ENCODE data around the gene GLIS2. TPM values are rescaled to one million over a fixed set of nuclear protein-coding genes. Genes with fewer than 3 reads are reported as not detected.
A peak's percentile ranks its signal among the peaks of the same experiment; 100 is the strongest.

Gene GLIS2
- not detected for total RNA-seq

DNA sequence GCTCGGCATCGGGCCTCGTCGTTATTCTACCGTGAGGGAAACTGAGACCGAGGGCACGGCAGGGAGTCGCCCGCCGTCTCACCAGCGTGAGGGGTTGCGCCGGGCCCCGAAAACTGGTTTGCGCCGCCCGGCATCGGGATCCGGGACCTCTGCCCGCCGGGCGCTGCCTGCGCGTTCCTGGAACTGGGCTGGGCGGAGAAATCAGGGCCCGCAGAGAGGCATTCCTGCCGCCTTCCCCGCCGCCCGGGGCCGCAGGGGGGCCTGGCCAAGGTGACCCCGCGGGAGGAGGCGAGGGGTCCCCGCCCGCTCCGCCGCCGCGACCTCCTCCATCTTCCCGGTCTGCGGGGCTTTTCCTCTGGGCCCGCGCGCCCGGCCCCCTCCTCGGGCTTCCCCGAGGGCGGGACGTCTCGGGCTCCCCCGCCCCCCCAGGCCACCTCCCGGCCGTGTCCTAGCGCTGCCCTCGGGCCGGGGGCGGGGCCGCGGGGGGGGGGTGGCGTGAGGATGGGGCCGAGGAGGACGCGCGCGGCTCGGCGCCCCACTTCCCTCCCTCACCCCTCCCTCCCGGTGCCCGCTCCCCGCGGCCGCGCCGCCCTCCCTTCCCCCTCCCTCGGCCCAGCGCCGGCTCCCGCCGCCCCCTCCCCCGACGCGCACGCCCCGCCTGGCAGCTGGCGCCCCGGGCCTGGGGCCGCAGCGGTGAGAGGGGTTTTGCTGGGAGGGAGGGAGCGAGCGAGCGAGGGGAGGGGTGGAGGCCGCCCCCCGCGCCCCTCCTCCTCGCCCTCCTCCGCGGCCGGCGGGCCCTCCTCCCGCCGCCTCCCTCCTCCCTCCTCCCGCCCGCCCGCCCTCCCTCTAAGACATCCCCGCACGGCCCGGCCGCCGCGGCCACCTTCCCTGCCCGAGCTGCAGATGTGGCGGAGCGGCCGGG lies at the start of gene GLIS2:
Gene GLIS2 (plus strand): TSS at position 882 of the 922 bp plus-strand sequence. CDS start 16,214 bp downstream, outside the sequence.
- peak; percentile 21 for DNase-seq

DNA sequence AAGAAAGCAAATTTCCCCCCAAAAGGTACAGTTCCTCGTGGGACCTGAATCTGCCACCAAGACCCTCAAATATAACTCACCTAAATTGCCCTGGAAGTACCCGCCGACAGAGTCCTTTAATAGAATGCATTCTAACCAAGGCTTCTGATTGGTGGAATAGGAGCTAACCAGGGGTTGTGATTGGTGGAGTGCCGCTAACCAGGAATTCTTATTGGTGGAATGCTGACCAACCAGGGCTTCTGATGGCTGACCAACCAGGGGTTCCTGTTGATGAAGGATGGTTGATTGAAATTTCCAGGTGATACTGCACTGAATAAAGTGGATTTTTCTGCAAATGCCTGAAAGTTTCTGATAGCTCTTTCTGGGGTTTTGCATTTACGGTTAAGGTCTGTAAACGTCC lies 49.5 kb upstream of the GLIS2 start:
- DNase-seq, result no peak

DNA sequence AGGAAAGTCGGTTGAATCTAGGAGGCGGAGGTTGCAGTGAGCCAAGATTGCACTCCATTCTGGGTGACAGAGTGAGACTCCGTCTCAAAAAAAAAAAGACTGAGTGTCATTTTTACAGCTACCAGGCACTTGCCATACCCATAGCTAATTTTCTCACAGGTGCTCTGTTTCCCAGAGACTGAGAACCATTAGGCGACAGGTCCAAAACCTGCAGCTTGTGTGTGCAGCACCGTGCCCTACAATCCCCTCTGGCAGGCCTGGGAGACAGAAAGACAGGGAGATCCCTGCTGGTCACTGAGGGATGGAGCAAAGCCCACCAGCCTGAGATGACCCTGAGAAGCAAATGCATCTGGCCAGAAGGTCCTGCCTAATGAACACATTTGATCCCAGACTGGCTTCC lies 45.8 kb upstream of the GLIS2 start:
- DNase-seq, result no peak

DNA sequence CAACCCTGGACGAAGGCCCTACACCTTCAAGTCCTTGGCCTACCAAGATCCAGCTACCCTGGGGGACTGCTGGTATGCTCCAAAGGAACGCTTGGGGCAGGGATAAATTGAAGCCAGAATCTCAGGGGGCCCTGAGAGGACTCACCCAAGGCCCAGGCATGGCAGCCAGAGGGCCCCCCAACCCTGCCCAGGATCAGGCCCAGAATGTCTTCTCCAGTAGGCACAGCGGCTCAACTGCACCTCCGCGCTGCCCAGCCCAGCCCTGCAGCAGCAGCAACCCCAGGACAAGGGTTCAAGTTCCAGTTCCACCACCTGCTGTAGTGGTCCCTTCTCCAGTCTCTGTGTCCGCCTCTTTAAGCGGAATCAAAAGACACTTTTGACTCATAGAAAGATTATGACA lies 45.3 kb upstream of the GLIS2 start:
- no peak for DNase-seq

DNA sequence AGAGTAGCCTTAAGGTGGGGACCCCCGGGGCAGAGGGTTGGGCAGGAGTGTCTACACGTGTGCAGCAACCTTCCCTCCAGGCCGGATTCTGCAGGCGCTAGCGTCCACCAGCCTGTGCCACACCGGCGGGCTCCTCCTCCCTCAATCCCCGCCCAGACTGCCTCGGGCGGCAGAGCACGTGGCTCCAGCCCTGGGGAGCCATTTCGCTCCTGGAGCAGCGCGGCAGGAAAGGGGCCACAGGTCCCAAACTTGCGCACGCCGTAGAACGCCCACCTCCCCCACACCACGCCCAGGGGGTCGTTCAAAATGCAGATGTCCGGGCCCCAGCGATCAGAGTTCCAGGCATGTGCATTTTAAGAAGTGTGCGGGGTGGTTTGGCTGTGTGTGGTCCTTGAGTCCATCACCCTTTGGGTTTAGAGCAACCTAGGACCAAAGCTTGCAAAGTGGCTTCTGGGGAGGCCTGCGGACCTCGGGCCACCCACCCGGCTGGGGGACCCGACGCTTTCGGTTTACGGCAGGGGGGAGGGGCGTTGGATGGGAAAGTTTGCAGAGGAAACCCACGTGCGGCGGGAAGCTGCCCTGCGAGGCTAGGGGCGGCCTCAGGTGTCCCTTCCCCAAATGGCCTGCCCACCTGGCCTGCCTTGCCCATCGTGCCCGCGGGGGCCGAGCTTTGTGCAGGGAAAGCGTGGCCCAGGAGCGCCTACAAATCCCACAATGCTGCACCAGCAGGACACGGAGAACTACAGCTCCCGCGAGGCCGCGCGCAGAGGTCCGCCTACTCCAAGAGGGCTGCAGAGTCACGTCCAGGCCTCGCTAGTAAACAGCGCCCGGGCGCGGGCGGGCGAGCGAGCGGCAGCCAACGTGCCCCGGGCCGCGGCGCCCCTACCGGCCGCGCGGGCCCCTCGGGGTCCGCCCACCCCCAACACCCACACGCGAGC lies 44.4 kb upstream of the GLIS2 start:
- peak; percentile 84 for DNase-seq

DNA sequence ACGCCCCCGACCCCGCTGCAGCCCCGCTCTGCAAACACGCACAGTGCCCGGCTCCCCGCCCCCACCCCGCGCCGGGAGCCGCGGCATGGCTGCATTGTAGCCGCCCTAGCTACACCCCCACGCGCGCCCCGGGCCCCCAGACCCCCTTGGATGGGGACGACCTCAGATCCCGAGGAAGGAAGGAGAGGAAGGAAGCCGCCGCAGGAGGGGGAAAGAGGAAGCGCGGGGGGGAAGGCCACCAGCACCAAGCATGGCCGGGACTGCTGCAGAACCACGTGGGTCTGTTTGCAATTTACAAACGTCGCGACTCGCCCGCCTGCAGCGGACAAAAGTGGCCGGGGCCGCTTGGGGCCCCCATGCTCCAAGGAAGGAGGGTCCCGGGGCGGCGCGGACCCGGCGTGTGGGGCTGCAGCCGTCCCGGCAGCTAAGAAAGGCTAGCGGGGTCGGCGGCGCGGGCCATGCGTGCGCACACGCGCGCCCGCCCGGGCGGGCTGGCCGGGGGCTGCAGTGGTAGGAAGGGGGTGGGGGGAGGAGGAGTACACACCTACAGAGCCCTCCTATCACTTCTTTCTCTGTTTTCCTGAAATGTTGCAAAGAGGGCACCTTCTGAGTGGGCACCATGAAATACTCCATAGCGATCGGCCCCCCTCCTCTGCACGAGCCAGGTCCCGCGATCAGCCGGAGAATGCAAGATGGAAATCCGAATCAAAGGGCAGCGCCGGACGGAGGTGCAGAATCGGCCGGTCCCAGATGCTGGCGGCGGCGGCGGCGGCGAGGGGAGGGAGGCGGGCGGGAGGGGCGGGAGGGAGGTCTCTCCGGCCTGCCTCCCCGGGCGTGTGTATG lies 43.5 kb upstream of the GLIS2 start:
- DNase-seq, result peak; percentile 23

DNA sequence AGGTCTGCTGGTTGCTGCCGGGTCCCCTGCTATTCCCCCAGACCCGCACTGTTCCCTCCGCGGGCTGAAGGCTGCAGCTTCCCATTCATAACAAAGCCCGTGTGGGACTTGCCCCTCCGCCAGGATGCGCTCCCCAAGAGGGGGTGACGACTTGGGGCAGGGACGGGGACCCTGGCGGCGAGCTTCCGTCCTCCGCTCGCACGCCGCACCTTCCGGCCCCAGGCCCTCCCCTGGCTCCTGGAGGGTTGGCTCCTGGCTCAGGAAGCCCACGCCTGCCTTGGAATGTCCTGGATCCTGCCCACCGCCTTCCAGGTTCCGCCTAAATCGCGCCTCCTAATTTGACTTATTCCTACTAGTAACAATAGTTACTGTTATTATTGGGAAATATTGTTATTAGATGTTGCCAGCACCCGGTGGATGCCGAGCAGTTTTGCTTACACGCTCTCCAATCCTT lies 42.0 kb upstream of the GLIS2 start:
- peak; percentile 28 for DNase-seq

DNA sequence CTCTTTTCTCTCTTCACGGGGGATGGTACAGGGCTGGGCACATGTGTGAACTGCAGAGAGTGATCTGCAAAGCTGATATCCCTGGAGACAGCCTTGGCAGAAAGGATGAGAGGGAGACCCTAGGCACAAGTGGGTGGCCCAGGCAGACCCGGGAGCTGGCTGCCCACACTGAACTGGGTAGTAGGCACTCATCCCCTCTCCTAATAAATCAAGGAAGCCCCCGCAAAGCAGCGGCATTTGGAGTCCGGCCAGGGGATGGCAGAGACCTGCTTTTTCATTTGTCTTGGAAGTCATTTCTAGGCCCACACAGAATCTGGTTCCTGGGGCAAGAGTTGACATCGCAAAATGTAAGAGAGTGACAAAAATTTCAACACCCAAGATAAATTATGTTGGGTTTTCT lies 40.0 kb upstream of the GLIS2 start:
- DNase-seq, result no peak

DNA sequence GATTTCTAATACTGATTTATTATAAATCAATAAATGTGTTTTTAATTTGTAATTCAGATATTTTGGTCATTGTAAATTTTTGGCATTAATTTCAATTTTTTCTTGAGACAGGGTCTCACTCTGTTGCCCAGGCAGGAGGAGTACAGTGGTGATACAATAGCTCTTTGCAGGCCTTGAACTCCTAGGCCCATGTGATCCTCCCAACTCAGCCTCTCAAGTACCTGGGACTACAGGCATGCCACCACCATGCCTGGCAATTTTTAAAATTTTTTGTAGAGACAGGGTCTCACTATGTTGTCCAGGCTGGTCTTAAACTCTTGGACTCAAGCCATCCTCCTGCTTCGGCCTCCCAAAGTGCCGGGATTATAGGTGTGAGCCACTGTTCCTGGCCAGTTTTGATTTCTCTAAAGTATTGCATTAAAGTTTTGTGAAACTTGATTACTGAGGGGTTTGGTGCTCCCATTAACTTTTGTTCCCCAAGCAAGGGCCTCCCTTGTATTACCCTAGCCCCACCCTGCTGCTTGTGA lies 37.8 kb upstream of the GLIS2 start:
- no peak for DNase-seq

DNA sequence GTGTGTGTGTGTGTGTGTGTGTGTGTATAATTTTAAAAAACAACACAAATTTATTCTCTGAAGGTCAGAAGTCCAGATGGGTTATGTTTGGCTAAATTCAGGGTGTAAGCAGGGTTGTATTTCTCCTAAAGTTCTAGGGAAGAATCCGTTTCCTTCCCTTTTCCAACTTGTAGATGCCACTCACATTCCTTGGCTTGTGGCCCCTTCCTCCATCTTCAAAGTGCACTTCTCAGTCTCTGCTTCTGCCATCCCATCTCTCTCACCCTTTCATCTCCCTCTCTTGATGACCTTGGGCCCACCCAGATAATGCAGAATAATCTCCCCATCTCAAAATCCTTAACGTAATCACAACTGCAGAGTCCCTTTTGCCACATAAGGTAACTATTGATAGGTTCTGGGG lies 35.2 kb upstream of the GLIS2 start:
- no peak for DNase-seq

DNA sequence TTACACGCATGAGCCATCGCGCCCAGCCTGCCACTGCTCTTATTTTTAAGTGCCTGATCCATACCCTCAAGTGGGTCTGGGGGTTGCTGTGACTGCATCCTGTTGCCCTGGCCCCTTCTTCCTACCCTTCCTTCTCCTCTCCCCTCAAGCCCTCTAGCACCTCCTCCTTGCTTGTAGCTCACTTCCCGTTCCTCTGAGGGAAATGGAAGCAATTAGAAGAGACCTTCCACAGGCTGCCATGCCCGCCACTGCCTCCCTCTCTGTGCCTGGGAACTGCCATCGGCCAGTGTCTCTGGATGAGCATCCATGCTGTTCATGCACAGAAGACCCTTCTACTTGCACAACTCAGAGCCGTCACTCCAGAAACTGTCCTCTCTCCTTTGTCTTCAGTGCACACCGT lies 32.4 kb upstream of the GLIS2 start:
- no peak for DNase-seq

DNA sequence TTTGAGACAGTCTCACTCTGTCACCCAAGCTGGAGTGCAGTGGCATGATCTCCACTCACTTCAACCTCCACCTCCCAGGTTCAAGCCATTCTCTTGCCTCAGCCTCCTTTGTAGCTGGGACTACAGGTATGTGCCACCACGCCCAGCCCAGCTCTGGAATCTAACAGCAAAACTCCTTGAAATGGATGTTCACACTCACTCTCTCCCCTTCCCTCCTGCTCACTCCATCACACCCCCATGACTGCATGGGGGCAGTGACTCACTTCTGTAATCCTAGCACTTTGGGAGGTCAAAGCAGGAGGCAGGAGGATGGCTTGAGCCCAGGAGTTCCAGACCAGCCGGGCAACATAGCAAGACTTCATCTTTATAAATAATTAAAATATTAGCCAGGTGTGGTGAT lies 31.9 kb upstream of the GLIS2 start:
- DNase-seq, result no peak

DNA sequence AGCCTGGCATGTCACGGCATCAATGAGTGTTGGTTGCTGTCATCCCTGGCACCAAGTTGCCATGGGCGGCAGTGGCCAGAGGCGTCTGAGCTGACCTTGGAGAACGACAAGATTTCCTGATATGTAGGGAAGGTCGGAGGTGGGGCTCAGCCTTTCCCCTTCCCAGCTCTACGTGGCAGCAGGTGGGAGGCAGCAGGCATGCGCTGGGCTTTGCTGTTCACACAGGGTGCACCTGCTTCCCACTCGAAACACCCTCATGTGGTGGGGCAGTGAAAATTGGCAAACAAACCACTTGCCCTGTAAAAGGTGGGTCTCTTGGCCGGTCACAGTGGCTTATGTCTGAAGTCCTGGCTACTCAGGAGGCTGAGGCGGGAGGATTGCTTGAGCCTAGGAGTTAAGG lies 30.7 kb upstream of the GLIS2 start:
- DNase-seq, result no peak

DNA sequence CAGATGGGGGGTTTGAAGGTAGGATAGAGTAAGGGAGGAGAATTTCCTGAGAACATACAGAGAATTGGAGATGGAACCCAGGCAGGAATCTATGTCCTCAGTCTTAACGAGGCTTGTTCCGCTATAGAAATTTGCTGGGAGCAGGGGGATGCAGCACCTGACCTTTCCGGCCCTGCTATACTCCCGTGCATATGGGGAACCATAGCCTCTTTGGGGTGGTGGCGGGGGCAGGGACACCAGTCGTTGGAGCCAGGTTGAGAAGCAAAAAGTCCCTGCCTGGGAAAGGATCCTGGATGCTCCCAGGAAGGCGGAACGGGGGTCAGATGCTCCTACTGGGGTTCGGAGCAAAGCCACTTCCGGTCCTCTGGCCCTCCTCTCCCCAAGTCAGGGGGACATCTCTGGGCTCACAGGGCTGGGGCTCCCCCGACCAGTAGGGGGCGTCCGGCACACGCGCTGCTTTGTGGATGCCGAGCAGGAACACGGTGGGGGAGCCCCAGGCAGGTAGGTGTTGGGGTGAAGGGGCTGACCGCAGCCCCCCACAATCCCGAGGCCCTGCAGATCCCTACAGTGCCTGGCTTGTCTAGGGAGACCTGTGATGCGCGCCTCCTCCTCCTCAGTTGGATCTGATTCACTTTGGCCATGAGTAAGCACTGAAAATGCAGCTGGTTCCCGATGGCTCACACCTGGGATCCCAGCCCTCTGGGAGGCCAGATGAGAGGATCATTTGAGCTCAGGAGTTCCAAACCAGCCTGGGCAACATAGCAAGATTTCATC lies 27.5 kb upstream of the GLIS2 start:
- peak; percentile 82 for DNase-seq

DNA sequence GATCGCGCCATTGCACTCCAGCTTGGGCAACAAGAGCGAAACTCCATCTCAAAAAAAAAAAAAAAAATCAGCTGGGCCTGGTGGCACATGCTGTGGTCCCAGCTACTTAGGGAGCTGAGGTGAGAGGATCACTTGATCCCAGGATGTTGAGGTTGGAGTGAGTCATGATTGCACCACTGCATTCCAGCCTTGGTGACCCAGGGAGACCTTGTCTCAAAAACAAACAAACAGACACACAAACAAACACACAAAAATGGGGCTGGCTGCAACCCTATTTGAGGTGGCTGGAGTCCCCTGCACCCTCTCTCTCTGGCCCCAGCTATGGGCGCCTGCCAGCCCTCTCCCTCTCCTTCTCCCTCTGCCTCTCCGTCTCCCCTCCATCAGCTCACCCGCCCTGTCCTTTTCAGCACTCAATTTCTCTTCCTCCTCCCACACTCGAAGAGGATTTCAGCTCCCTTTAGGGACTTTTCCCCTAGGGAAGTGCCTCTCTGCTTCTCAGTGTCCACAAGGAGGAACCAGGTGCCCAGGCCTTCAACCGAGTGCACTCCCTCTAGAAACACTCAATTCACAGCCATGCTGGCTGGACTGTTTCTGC lies 25.5 kb upstream of the GLIS2 start:
- no peak for DNase-seq

DNA sequence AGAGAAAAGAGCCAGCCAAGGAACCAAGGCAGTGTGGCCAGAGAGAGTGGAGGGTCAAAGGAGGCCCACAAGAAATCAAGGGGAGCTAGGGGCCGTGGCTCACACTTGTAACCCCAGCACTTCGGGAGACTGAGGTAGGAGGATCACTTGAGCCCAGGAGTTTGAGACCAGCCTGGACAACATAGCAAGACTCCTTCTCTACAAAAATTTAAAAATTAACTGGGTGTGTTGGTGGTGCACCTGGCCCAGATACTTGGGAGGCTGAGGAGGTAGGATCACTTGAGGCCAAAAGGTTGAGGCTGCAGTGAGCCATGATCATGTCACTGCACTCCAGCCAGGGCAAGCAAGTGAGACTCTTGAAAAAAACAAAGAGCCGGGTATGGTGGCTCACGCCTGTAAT lies 24.2 kb upstream of the GLIS2 start:
- DNase-seq, result no peak

DNA sequence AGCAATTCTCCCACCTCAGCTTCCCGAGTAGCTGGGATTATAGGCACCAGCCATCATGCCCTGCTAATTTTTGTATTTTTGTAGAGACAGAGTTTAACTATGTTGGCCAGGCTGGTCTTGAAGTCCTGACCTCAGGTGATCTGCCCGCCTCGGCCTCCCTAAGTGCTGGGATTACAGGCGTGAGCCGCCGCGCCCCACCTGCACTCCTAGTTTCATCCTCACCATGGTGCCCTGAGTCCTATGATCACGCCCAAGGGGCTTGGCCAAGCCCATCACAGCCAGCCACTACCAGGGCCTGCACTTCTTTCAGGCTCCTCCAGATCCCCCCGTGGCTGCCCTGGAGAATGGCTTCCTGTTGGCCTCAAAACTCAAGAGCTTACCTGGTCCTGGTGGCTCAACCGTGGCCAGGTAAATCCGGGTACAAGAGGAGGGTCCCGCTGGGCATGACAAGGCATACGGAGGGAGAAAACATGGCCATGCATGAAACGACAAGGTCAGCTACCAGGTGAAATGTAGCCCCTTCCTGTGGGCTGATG lies 22.6 kb upstream of the GLIS2 start:
- DNase-seq, result no peak

DNA sequence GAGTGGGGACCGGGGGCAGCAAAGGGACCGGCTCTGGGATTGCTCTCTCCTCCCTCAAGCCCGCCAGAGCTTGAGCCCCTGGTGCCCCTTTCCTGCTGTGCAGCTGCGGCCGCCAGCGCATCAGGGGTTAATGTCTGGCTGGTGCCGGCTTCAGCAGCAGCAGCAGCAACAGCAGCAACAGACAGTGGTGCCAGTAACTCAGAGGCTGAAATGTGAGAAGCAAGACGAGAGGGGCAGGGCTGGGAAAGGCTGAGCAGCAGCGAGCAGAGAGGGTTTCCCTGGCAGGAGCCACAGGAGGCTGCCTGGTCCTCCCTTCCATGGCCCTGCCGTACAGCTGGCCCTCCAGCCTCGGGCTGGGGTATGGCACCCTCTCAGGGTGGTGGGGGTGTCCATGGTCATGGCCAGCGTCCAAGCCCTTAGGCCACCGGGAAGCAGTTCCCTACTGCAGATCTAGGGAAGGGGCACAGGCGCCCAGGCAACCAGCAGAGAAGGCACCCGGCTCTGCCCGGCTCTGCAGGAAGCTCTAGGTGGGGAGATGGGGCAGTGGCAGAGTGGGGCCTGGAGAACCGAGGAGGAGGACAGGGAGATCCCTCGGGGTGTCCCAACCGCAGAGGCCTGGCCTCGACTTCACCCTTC lies 21.9 kb upstream of the GLIS2 start:
- no peak for DNase-seq

DNA sequence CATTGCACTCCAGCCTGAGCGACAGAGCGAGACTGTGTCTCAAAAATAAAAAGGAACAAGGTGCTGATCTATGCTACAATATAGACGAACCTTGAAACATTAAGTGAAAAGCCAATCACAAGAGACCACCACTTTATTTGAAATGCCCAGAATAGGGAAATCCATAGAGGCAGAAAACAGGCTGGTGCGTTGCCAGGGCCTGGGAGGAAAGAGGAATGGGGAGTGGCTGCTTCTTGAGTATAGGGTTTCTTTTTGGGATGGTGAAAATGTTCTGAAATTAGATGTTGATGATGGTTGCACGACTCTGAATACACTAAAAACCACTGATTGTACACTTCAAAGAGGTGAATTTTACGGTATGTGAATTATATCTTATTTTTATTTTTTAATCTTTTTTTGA lies 20.3 kb upstream of the GLIS2 start:
- DNase-seq, result no peak

DNA sequence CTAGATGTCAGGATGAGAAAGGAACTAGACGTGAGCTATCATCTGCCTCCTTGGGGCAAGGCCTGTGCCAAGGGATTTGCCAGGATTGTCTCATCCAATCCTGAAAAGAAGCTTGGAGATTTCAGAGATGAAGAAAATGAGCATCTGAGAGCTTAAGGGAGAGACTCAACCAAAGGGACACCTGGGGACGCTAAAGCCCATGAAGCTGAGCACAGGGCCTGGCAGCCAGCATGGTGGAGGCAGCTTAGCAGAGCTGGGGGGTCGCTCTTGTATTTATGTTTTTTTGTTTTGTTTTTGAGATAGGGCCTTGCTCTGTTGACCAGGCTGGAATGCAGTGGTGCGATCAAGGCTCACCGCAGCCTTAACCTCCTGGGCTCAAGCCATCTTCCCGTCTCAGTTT lies 18.4 kb upstream of the GLIS2 start:
- no peak for DNase-seq
